Fibroblast of skin of right quadriceps (primary cell): Measurements from ENCODE around the gene MGME1.

Source experiments
- DNase-seq: peaks from one replicate; pipeline ENCODE4 v3.0.0-alpha.2; 2013

Gene MGME1

DNA sequence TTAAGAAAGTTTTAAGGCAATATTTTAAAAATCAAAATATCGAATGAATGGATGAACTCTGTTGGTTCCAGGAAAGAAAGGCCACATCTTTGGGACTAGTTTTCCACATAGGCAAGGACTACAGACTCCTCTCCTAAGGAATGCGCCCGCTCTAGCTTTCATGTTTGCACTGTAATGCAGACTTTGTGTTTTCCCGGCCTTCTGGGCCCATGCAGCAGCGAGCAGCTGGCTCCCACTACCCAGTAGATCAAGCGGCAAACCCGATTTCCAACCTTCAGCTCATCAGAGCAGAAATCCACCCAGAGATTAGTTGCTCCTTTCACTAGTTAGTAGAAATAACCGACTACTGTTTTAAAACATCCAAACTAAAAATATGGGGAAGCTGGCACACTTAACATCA lies 61.2 kb downstream of the MGME1 start:
- no peak for DNase-seq

DNA sequence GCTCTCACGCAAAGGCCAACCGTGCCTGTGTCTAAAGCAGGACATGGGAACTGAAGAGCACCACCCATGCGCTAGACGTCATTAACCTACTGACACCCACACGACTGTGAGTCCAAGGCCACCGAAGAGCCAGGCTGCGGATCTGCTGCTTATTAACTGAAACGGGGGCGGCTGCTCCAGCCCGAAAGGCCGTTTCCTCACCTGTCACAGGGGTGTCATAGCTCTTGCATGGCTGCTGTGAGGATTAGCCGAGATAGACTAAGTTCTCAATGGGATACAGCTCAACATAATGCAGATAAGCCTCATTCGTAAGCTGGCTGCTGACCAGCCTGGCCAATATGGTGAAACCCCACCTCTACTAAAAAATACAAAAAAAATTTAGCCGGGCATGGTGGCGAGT lies 62.2 kb downstream of the MGME1 start:
- DNase-seq: no peak

DNA sequence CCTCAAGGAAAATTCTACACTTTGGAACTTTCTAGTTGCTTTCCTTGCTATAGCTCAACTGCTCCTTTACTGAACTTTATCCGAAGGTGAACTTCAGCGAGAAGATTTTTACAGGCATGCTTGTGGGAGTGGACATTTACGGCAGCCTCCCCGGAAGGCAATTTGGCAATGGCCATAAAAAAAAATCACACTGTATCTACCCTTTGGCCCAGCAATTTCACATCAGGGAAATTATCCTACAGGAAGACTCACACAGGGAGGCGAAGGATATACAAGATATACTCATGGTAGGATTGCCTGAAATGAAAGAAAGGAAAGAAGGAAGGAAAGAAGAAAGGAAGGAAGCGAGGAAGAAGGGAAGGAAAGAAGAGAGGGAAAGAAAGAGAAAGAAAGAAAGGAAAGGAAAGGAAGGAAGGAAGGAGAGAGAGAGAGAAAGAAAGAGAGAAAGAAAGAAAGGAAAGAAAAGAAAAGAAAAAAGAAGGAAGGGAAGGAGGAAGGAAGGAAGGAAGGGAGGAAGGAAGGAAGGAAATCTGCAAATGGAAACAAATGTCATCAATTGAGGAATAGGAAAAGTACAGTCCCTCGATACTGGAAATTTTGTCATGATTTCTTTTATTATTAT lies 63.2 kb downstream of the MGME1 start:
- no peak for DNase-seq

DNA sequence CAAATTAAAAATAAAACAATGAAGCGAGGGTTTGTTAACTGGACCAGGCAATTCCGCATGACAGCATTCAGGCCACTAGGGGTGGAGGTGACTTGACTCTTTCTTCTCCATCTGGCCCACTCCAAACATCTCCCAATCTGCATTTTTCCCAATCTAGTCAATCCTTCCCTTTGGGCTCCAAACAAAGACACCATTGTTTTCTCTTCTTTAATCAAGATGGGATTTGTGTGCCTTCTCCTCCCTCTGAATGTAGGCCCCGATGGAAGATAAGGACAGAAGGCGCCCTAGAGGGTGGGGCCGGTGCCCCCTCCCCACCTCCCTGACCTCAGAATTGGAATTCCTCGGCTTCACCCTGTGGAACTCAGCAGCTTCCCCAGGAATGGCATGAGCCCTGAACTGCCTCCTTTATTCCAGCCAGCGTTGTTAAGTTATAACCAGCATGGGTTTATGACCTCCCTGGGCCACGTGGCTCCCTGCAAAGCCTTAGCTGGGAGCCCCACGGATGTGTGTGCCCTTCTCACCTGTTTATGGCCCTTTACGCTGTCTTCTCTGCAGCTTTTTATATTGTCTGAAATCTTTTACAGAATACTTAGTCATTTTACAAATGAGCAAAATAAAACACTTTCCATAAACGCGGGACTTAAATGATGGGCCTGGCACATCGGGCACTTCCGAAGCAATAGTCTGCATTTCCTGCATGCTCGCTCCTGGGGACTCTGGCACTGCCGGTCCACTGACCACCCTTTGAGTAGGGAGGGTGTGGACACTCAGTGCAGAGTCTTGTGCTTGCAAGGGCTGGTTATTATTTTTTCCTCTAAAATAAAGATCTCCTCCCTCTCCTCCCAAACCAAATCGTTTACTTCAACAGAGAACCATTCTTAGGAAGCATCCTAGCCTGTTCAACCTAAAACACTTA lies 64.4 kb downstream of the MGME1 start:
- no peak for DNase-seq

DNA sequence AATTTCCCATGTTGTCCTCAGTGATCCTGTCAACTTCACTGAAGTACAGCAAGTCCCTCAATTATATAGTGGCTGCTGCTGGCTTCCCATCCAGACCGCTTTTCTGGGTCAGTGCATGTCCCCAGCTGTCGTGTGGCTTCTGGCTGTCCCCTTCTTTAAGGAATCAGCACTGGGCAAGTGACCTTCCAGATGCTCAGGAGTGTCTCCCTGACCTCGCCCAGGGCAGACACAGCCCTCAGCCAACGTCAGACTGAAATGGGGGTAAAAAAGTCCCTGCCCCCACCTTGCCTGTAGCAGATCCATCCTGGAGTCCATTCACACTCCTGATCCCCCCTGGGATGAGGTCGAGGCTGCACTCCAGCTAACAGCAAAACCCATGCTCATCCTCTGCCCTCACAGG lies 65.2 kb downstream of the MGME1 start:
- DNase-seq: no peak

DNA sequence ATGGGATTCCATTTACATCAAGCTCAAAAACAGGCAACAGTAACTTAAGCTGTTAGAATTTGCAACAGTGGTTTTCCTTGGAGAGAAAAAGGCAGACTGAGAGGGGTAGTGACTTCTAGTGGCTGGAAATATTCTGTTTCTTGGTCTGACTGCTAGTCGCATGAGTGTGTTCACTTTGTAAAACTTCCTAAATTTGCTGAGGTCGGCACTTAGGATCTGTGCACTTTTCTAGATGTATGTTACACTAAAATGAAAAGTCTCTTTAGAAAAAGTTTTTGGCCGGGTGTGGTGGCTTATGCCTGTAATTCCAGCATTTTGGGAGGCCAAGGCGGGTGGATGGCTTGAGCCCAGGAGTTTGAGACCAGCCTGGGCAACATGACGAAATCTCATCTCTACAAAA lies 70.2 kb downstream of the MGME1 start:
- no peak for DNase-seq
